HG02870 (cell line): ENCODE results near the gene IFT25.
A peak's percentile ranks its signal among the peaks of the same experiment; 100 is the strongest.

ENCODE experiments used
- ATAC-seq: cut with Tn5 transposase; IDR thresholded peaks from one replicate; pipeline ENCODE4 v1.9.1; 2021; ENCODE audit warnings: mild to moderate bottlenecking, moderate library complexity; ENCODE audit not compliant: unreplicated experiment

The IFT25 gene

DNA sequence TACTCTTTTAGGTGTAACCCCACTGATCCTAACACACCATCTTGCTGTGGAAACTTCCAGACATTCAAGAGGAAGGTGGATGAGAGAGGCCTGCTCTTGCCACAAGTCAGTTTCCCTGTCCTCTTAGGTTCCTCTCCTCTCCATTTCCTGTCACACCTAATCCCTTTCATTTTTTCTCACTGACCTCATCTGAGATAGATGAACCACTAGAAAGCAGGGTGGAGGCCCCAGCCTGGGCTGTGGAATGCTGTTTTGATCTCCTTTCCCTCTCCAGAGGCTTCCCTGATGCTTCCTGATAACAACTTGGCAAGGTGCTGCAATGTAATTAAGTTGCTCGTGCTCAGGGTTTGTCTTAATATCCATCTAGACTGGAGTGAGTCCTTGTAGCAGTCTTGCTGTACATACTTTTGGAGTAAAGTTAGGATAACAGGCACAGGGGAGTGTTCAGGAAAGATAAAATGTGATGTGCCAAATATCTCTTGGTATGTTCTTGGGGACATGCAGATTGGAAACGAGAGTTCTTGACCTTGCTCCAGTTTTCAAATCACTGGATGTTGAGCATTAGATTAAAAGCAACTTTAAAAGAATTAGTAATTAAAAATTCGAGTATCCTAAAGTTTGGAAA, 11.8 kb upstream of the IFT25 start:
- ATAC-seq = no peak

- no peak for ATAC-seq
These were observed 11.0 kb upstream of the IFT25 start for GRCh38 chr1:53956308-53957168.

DNA sequence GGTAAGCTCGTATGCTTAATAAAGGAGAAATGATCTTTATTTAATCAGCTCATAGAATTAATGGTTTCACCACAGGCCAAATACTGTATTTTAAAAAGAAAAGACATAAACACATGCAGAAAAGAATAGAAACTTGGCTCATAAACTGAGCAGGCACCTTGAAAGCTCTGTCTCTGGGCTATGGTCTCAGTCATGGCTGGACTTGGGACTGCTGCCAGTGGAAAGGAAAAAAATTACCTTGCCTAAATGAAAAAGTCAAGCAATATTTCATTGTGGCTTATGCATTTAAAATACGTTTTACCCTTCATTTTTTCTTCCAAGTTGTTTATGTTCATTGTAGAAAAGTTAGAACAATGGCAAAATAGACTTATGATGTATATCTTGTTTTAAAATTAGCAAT, 8.6 kb upstream of the IFT25 start:
- ATAC-seq = no peak

- ATAC-seq = no peak
These were observed 6.2 kb upstream of the IFT25 start for GRCh38 chr1:53951697-53952096.

DNA sequence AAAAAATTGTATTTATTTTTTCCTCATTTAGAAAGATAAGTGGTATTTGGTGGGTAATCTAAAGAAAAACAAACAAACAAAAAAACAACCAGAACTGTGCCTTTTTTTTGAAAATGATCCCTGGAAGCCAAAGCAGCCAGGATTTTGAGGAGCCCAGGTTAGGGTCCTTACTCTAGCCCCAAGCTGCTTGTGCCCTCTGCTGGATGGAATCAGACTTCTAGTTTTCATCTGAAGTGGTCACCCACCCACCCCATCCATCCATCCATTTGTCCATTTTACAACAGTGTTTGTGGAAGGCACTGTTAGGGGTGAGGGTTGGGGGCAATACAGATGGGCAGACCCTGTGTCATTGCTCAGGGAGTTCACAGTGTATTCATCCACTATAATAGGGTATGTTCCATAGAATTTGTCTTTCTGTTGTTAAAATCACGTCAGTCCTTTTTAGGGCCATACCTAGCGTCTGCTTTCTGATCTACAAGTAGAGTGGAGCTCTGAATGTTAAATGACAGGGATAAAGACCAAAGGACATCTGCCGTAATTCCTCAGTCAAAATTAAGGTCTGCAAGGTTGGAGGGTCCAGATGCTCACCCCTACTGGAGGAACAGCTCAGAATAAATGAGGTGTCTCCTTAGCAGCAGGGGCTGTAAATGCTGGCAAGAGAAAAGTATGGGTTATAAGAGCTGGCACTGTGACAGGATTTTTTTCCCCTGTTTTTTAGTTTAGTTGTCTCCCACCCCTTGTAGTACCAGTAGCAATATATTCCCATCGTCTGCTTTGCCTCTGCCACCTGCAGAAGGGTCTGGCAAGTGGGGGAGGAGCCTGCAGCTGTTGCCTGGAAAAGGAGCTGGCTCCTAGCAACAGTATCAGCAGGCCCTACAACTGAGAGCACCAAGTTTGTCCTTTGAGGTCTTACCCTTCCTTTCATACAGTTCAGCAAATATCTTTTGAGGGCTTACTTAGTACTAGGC, 3.8 kb upstream of the IFT25 start:
- ATAC-seq = no peak

DNA sequence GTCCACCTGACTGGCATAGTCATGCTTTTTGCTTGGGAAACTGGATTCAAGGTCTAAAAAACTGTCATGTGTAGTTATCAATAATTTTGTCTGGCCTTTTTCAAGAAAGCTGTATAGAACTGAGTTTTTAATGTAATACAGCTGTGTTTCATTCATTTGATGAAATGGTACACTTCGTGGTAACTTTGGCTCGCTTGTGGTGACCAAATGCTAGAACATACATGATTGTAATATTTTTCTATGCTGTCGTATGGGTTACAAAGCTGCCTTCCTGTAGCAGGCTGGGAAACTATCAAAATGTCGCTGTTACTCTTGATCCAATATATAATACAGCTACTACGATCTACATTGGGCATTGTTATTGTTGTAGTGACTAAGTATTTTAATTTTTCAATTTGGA, 2.8 kb upstream of the IFT25 start:
- ATAC-seq = no peak

DNA sequence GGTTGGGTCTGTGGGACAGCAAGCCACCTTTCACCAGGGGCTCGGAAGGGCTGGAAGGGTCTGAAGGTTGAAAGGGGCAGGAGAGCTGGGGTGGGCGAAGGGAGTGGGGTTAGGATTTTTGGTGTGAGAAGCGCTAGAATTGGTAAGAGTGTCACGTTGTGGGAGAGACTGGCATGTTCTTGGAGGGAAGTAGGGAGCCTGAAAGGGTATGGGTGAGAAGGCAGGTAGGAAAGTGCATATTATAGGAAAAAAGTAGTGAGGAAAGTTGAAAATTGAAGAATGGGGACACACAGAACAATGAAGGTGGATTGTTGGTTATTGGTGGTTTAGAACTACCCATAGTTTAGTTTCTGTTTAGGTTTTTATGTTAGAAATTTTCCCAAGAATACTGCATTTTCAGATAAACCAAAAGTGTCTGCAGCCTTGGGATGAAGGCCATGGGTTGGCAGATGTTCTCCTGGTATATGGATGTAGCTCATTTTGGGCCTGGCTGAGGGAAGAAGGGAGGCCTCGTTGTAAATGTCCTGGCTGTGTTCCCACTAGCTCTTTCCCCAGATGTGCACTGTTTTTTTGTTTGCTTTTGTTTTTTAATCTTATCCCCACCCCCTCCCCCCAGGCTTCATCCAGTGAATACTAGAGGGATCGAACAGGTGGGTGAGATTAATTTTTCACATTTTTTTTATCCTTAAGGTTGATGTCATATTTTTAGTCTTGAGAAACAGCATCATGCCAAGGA, 1.8 kb upstream of the IFT25 start:
- ATAC-seq = no peak

- peak; percentile 60 for ATAC-seq
These were observed 1.0 kb upstream of the IFT25 start, which contains the start of gene LRRC42 for GRCh38 chr1:53946252-53947171. Gene LRRC42, plus strand, starts transcription at chr1:53946350. Its CDS starts 5,650 bp downstream, at chr1:53952000.

GRCh38 chr1:53945183-53945432, 391 bp downstream of the IFT25 start:
- ATAC-seq = no peak

GRCh38 chr1:53944469-53945182, 873 bp downstream of the IFT25 start:
- ATAC-seq = no peak

GRCh38 chr1:53943490-53944043, 1.9 kb downstream of the IFT25 start:
- no peak for ATAC-seq

DNA sequence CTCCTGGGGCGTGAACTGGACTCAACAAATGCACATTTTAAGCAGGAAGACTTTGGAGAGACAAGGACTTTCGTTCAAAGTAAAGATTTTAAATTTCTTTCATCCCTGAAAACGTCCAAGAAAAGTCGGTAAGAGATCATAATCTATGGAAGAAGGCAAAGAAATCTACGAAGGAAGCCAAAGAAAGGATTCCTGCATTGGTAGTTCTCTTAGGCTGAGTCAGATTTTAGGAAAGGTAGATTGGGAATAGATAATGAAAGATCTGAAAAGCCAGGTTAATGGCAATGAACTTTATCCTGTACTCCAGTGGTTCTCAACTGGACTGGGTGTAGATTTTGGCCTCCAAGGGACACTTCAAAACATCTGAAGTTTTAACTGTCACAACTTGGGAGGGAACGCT, 2.4 kb downstream of the IFT25 start:
- ATAC-seq = no peak

DNA sequence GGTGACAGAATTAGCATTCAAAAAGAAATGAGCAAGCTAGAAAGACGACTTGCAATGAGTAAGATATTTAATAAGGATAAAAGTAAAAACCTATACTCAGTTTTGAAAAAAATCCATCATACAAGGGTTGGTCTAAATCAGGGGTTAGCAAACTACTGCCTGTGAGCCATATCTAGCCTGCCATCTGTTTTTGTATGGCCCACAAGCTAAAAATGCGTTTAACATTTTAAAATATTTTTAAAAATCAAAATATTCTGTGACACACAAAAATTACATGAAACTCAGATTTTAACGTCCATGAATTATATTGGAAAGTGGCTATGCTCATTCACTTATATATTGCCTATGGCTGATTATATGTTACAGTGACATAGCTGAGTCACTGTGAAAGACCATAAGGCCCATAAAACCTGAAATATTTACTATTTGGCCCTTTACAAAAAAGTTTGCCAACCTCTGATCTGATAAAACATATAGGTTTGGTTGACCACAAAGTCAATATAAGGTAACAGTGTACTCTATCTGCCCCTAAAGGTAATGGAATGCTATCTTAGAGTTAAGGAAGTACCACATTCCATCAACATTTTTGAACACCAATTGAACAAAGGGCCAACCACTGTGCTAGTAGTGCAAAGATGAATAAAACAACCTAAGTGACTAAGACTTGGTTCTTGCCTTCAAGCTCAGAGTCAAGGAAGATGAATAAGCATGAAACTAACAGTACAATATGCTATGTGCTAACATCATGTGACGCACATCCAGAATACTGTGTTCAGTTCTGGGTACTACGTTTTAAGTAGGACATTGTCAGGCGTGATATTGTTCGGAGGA, 3.2 kb downstream of the IFT25 start:
- no peak for ATAC-seq

- no peak for ATAC-seq
These were observed 7.2 kb downstream of the IFT25 start for GRCh38 chr1:53938136-53938830.

GRCh38 chr1:53936430-53936829, 9.1 kb downstream of the IFT25 start:
- ATAC-seq = no peak

- ATAC-seq = no peak
These were observed 11.2 kb downstream of the IFT25 start for GRCh38 chr1:53934170-53934765.

GRCh38 chr1:53931523-53931922, 14.0 kb downstream of the IFT25 start:
- ATAC-seq = no peak
